Measurements from ENCODE around the gene YRDC. TPM values are rescaled to one million over a fixed set of nuclear protein-coding genes. Genes with fewer than 3 reads are reported as not detected.

Gene YRDC
- total and polyA plus RNA-seq, 2 of the 13 experiments (the other 11 are each of a cell fraction or from before 2014, with no cell fraction given) = 27.5 to 29.2 TPM

DNA sequence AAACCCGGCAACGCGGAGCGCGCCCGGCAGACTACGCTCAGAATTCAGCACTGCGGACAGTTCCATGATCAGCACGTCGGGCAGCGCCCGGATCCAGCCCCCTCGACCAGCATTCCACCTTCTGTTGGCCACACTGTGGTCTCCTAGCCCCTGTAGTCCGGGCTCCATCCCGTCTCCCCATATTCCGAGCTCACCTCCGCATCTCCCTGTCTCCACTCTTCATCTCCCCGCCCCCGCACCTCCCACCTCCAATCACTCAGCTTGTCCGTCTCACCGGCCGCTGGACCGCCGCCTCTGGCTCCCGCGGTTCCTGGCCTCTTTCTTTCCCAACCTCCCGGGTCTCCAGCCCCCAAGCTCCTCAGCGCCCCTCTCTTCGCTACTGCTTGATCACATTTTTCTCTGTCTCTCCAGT is 43.6 kb downstream of the YRDC start (continued):
- TF ChIP-seq TBL1XR1 (IDR thresholded peaks at IDR 0.05; ENCODE audit: borderline replicate concordance, low read length, partially characterized antibody) = no peak
- TF ChIP-seq BCL6 (CRISPR knock-in tag; IDR thresholded peaks at IDR 0.05) = peak; percentile 90
- TF ChIP-seq, protein P1, sequence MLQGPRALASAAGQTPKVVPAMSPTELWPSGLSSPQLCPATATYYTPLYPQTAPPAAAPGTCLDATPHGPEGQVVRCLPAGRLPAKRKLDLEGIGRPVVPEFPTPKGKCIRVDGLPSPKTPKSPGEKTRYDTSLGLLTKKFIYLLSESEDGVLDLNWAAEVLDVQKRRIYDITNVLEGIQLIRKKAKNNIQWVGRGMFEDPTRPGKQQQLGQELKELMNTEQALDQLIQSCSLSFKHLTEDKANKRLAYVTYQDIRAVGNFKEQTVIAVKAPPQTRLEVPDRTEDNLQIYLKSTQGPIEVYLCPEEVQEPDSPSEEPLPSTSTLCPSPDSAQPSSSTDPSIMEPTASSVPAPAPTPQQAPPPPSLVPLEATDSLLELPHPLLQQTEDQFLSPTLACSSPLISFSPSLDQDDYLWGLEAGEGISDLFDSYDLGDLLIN (CRISPR knock-in tag; IDR thresholded peaks at IDR 0.05; ENCODE audit: borderline replicate concordance) = peak; percentile 99; the same call in 1 of the 2 replicates
- TF ChIP-seq ZNF121 (CRISPR knock-in tag; IDR thresholded peaks at IDR 0.05) = peak; percentile 56
- TF ChIP-seq, protein P2, sequence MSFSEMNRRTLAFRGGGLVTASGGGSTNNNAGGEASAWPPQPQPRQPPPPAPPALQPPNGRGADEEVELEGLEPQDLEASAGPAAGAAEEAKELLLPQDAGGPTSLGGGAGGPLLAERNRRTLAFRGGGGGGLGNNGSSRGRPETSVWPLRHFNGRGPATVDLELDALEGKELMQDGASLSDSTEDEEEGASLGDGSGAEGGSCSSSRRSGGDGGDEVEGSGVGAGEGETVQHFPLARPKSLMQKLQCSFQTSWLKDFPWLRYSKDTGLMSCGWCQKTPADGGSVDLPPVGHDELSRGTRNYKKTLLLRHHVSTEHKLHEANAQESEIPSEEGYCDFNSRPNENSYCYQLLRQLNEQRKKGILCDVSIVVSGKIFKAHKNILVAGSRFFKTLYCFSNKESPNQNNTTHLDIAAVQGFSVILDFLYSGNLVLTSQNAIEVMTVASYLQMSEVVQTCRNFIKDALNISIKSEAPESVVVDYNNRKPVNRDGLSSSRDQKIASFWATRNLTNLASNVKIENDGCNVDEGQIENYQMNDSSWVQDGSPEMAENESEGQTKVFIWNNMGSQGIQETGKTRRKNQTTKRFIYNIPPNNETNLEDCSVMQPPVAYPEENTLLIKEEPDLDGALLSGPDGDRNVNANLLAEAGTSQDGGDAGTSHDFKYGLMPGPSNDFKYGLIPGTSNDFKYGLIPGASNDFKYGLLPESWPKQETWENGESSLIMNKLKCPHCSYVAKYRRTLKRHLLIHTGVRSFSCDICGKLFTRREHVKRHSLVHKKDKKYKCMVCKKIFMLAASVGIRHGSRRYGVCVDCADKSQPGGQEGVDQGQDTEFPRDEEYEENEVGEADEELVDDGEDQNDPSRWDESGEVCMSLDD (CRISPR knock-in tag; IDR thresholded peaks at IDR 0.05; ENCODE audit: borderline replicate concordance) = peak; percentile 98
- peak; percentile 49; the same call in 1 of the 2 replicates for TF ChIP-seq PHF8 (CRISPR knock-in tag; IDR thresholded peaks at IDR 0.05)
- TF ChIP-seq NR2C2 (CRISPR knock-in tag; IDR thresholded peaks at IDR 0.05; ENCODE audit: borderline replicate concordance) = peak; percentile 26; the same call in 1 of the 2 replicates
- TF ChIP-seq SKI (IDR thresholded peaks at IDR 0.05; ENCODE audit: partially characterized antibody) = no peak
- peak; percentile 69; the same call in 1 of the 2 replicates for TF ChIP-seq HOMEZ (CRISPR knock-in tag; IDR thresholded peaks at IDR 0.05; ENCODE audit: low read depth)
- peak; percentile 99 for TF ChIP-seq ZFP36L2 (CRISPR knock-in tag; IDR thresholded peaks at IDR 0.05)
- TF ChIP-seq HDAC2 (CRISPR knock-in tag; IDR thresholded peaks at IDR 0.05) = peak; percentile 92
- peak; percentile 54; the same call in 1 of the 2 replicates for TF ChIP-seq ZNF501 (CRISPR knock-in tag; IDR thresholded peaks at IDR 0.05)
- TF ChIP-seq ZNF670 (CRISPR knock-in tag; IDR thresholded peaks at IDR 0.05; ENCODE audit: borderline replicate concordance) = peak; percentile 93; the same call in 1 of the 2 replicates
- peak; percentile 92 for TF ChIP-seq ZNF710 (CRISPR knock-in tag; IDR thresholded peaks at IDR 0.05; ENCODE audit: borderline replicate concordance)
- peak; percentile 98 for TF ChIP-seq FOXM1 (CRISPR knock-in tag; IDR thresholded peaks at IDR 0.05)
- peak; percentile 63; the same call in 1 of the 2 replicates for TF ChIP-seq GATAD2A (CRISPR knock-in tag; IDR thresholded peaks at IDR 0.05)
- TF ChIP-seq, protein P3, sequence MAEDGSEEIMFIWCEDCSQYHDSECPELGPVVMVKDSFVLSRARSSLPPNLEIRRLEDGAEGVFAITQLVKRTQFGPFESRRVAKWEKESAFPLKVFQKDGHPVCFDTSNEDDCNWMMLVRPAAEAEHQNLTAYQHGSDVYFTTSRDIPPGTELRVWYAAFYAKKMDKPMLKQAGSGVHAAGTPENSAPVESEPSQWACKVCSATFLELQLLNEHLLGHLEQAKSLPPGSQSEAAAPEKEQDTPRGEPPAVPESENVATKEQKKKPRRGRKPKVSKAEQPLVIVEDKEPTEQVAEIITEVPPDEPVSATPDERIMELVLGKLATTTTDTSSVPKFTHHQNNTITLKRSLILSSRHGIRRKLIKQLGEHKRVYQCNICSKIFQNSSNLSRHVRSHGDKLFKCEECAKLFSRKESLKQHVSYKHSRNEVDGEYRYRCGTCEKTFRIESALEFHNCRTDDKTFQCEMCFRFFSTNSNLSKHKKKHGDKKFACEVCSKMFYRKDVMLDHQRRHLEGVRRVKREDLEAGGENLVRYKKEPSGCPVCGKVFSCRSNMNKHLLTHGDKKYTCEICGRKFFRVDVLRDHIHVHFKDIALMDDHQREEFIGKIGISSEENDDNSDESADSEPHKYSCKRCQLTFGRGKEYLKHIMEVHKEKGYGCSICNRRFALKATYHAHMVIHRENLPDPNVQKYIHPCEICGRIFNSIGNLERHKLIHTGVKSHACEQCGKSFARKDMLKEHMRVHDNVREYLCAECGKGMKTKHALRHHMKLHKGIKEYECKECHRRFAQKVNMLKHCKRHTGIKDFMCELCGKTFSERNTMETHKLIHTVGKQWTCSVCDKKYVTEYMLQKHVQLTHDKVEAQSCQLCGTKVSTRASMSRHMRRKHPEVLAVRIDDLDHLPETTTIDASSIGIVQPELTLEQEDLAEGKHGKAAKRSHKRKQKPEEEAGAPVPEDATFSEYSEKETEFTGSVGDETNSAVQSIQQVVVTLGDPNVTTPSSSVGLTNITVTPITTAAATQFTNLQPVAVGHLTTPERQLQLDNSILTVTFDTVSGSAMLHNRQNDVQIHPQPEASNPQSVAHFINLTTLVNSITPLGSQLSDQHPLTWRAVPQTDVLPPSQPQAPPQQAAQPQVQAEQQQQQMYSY (CRISPR knock-in tag; IDR thresholded peaks at IDR 0.05) = peak; percentile 90
- peak; percentile 100 for TF ChIP-seq HOXA5 (CRISPR knock-in tag; IDR thresholded peaks at IDR 0.05)
- TF ChIP-seq PAF1 (CRISPR knock-in tag; IDR thresholded peaks at IDR 0.05) = no peak

All from HepG2 (cell line).